ENCODE measurements around the gene P4HA2.

DNA sequence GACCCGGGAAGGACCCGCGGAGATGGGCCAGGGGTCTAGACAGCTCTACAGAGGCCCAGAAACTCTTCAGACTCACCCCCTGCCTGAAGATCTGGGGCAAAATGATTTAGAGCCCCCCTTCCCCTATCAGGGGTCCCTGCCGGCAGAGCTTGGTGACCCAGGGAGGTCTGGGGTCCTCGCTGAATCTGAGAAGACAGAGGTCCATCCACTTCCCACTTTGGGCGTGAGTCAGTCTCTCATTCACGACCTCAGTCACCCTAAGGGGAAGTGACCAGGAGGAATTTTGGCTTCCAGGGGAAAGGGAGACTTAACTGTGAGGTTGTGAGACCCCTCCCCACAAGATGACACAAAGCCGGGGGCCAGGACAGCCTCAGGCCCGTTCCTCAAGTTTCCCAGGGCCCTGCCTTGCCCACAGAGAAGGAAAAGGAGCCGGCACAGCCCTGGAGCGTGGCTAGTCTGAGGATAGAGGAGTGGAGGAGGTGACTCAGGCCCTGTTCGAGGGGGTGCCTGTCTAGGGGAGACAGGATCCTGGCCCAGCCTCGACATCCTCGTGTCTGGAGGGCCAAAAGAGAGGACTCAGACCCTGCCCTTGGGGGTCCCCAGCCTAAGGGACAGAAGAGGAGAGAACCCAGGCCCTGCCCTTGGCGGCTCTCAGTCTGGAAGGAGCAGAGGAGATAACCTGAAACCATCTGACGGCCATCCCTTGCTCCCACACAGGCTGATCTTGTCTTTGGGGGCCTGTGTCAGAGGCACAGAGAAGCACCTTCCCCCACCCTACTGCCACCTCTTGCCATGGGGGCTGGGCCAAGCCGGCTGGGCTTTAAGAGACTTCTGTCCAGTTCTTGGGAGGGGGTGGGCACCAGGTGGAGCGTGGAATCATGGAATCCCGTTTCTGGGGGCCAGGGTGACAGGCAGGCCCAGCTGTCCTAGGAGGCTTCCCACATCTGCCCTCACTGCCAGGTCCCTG, 30.7 kb upstream of the P4HA2 start:
- TF ChIP-seq OVOL2 (CRISPR knock-in tag; IDR thresholded peaks at IDR 0.05; ENCODE audit: borderline replicate concordance) (no peak), CTCF (IDR thresholded peaks at IDR 0.05) (no peak), ZNF232 (CRISPR knock-in tag; IDR thresholded peaks at IDR 0.05) (no peak), MAX (CRISPR knock-in tag; IDR thresholded peaks at IDR 0.05) (no peak)
- TF ChIP-seq, protein P1, sequence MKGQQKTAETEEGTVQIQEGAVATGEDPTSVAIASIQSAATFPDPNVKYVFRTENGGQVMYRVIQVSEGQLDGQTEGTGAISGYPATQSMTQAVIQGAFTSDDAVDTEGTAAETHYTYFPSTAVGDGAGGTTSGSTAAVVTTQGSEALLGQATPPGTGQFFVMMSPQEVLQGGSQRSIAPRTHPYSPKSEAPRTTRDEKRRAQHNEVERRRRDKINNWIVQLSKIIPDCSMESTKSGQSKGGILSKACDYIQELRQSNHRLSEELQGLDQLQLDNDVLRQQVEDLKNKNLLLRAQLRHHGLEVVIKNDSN (CRISPR knock-in tag; IDR thresholded peaks at IDR 0.05) = no peak

Measured in WTC11 (cell line).